HFFc6 (cell line): Measurements from ENCODE around the gene CHCHD1. TPM values are rescaled to one million over a fixed set of nuclear protein-coding genes. Genes with fewer than 3 reads are reported as not detected.
A peak's percentile ranks its signal among the peaks of the same experiment; 100 is the strongest.

ENCODE experiments used
- DNase-seq: peaks from one replicate; pipeline ENCODE4 v3.0.0-alpha.2; 2018
- H3K27ac Mint-ChIP-seq: 2 replicates; pipeline ENCODE4 v1.8.0; 2020; ENCODE audit warnings: mild to moderate bottlenecking, mixed read lengths
- H3K27me3 Mint-ChIP-seq: 2 replicates; pipeline ENCODE4 v1.8.0; 2021; ENCODE audit warnings: mild to moderate bottlenecking, moderate library complexity, mixed read lengths; ENCODE audit not compliant: insufficient read depth
- H3K36me3 Mint-ChIP-seq: 2 replicates; pipeline ENCODE4 v1.8.0; 2021; ENCODE audit warnings: low read depth, mixed read lengths
- H3K4me1 Mint-ChIP-seq: 2 replicates; pipeline ENCODE4 v1.8.0; 2020; ENCODE audit warnings: low read depth, mixed read lengths
- H3K4me3 Mint-ChIP-seq: 2 replicates; pipeline ENCODE4 v1.8.0; 2020; ENCODE audit warnings: mild to moderate bottlenecking, moderate library complexity, mixed read lengths
- H3K9me3 Mint-ChIP-seq: 2 replicates; pipeline ENCODE4 v1.8.0; 2020; ENCODE audit warnings: mild to moderate bottlenecking, mixed read lengths
- CTCF ChIP-seq: fragments of 200-600 bp; sonication (generic); IDR thresholded peaks from 2 replicates; pipeline ENCODE4 v1.5.0; 2021; ENCODE audit warnings: antibody characterized with exemption, mild to moderate bottlenecking
- total RNA-seq, 6 experiments: library from RNA; stranded (reverse); fragmentation: NEBNext Ultra II Directional; extraction: Animal tissue kit (Norgen Biotek cat#: 25700); gene quantifications; 2 replicates in 1 of 6; 3 replicates in 5 of 6; pipeline ENCODE4 v1.2.3, GENCODE V29; 2021

Gene CHCHD1
- total RNA-seq, 6 experiments from 2014 or later, result 27.1 to 34.7 (median 30.6) TPM

- TF ChIP-seq CTCF, result no peak
- peaks cover 46% of the 10 kb centered on the region for H3K4me1 Mint-ChIP-seq
- no peak for DNase-seq
- H3K9me3 Mint-ChIP-seq, result no peaks in the 10 kb centered on the region
- peaks cover 12% of the 10 kb centered on the region for H3K36me3 Mint-ChIP-seq
- peaks cover 2% of the 10 kb centered on the region for H3K27me3 Mint-ChIP-seq
- H3K27ac Mint-ChIP-seq, result no peak overlapping the region; the same call in 1 of the 2 replicates
- no peak overlapping the region for H3K4me3 Mint-ChIP-seq
Observed at GRCh38 chr10:73812657-73813056, 30.8 kb downstream of the CHCHD1 start.

GRCh38 chr10:73813333-73813732 lies 31.5 kb downstream of the CHCHD1 start:
- Mint-ChIP-seq H3K36me3 (peaks cover 19% of the 10 kb centered on the region), H3K4me3 (no peak overlapping the region), H3K9me3 (no peaks in the 10 kb centered on the region), H3K27ac (no peak overlapping the region), H3K4me1 (peaks cover 50% of the 10 kb centered on the region), H3K27me3 (peaks cover 2% of the 10 kb centered on the region)
- no peak for DNase-seq
- no peak for TF ChIP-seq CTCF

- no peak overlapping the region for H3K4me3 Mint-ChIP-seq
- H3K4me1 Mint-ChIP-seq, result peaks cover 44% of the 10 kb centered on the region
- H3K27me3 Mint-ChIP-seq, result peaks cover 2% of the 10 kb centered on the region
- H3K9me3 Mint-ChIP-seq, result no peaks in the 10 kb centered on the region
- peaks cover 19% of the 10 kb centered on the region for H3K36me3 Mint-ChIP-seq
- no peak for DNase-seq
- TF ChIP-seq CTCF, result no peak
- H3K27ac Mint-ChIP-seq, result peak overlapping the region; percentile 26; the same call in 1 of the 2 replicates
Observed at GRCh38 chr10:73814276-73814895, 32.5 kb downstream of the CHCHD1 start.

- peaks cover 44% of the 10 kb centered on the region for H3K4me1 Mint-ChIP-seq
- H3K4me3 Mint-ChIP-seq, result no peak overlapping the region
- H3K36me3 Mint-ChIP-seq, result peaks cover 19% of the 10 kb centered on the region
- peak overlapping the region; percentile 89 for H3K27ac Mint-ChIP-seq
- H3K27me3 Mint-ChIP-seq, result no peaks in the 10 kb centered on the region; the same call in none of the 2 replicates
- H3K9me3 Mint-ChIP-seq, result no peaks in the 10 kb centered on the region
- peak; percentile 69 for TF ChIP-seq CTCF
- DNase-seq, result no peak
Observed at GRCh38 chr10:73814896-73815718, 33.3 kb downstream of the CHCHD1 start.

GRCh38 chr10:73815719-73816030 lies 33.8 kb downstream of the CHCHD1 start:
- Mint-ChIP-seq H3K4me1 (peaks cover 41% of the 10 kb centered on the region), H3K27me3 (no peaks in the 10 kb centered on the region; the same call in none of the 2 replicates), H3K4me3 (peak overlapping the region; percentile 69), H3K9me3 (no peaks in the 10 kb centered on the region), H3K27ac (peak overlapping the region; percentile 89), H3K36me3 (peaks cover 19% of the 10 kb centered on the region)
- no peak for TF ChIP-seq CTCF
- no peak for DNase-seq
